ENCODE measurements around the gene WRAP53. TPM values are rescaled to one million over a fixed set of nuclear protein-coding genes. Genes with fewer than 3 reads are reported as not detected.

WRAP53 gene
- total RNA-seq, 1 donor from 2014 or later = 8.3 TPM

- Histone ChIP-seq H3K27ac (no peak within 1 kb of the TSS), H3K4me1 (peaks cover 12% of the 10 kb centered on the region), H3K9me3 (no peaks in the 10 kb centered on the region), H3K4me3 (peak within 1 kb of the TSS; percentile 39), H3K27me3 (ENCODE audit: low read depth) (peaks cover 60% of the 10 kb centered on the region), H3K36me3 (peaks cover 21% of the 10 kb centered on the region)
- intact Hi-C loops (cut with DNase I) = no loop called here
- TF ChIP-seq CTCF (IDR thresholded peaks at IDR 0.05) = no peak
- DNase-seq (peak; percentile 39), ATAC-seq (peak; percentile 39 to 41)
These were observed 16.5 kb downstream of the WRAP53 start, which contains the start of gene EFNB3 for GRCh38 chr17:7704601-7705268. EFNB3 (plus strand) TSS chr17:7705202; CDS start chr17:7705599, 397 bp downstream.

- DNase-seq (no peak), ATAC-seq (peak in 1 of 2 donors; percentile 4)
- intact Hi-C loops (cut with DNase I) = no loop called here
- Histone ChIP-seq H3K36me3 (peaks cover 20% of the 10 kb centered on the region), H3K27ac (no peak overlapping the region), H3K9me3 (no peaks in the 10 kb centered on the region), H3K4me1 (peaks cover 12% of the 10 kb centered on the region), H3K27me3 (ENCODE audit: low read depth) (peaks cover 61% of the 10 kb centered on the region), H3K4me3 (peak overlapping the region; percentile 39)
- TF ChIP-seq CTCF (IDR thresholded peaks at IDR 0.05) = no peak
These were observed 17.3 kb downstream of the WRAP53 start for GRCh38 chr17:7705269-7706255.

GRCh38 chr17:7706631-7707354, 18.5 kb downstream of the WRAP53 start:
- no peaks in the 10 kb centered on the region for H3K9me3 ChIP-seq
- no peak overlapping the region for H3K27ac ChIP-seq
- DNase-seq (no peak), ATAC-seq (no peak)
- TF ChIP-seq CTCF (IDR thresholded peaks at IDR 0.05) = no peak
- H3K36me3 ChIP-seq = peaks cover 9% of the 10 kb centered on the region
- H3K4me1 ChIP-seq = peaks cover 12% of the 10 kb centered on the region
- intact Hi-C loops (cut with DNase I) = no loop called here
- peaks cover 69% of the 10 kb centered on the region for H3K27me3 ChIP-seq (ENCODE audit: low read depth)
- H3K4me3 ChIP-seq = no peak overlapping the region

- Histone ChIP-seq H3K27me3 (ENCODE audit: low read depth) (peaks cover 76% of the 10 kb centered on the region), H3K4me1 (peaks cover 12% of the 10 kb centered on the region), H3K4me3 (no peak overlapping the region), H3K36me3 (peaks cover 6% of the 10 kb centered on the region), H3K27ac (no peak overlapping the region), H3K9me3 (no peaks in the 10 kb centered on the region)
- ATAC-seq = no peak
- no peak for TF ChIP-seq CTCF (IDR thresholded peaks at IDR 0.05)
- no peak for DNase-seq
- intact Hi-C loops (cut with DNase I) = no loop called here
These were observed 19.2 kb downstream of the WRAP53 start for GRCh38 chr17:7707446-7707845.
